Uterus (tissue), 4 donors: ENCODE results near the gene LRRC3C. TPM values are rescaled to one million over a fixed set of nuclear protein-coding genes. Genes with fewer than 3 reads are reported as not detected.

ENCODE experiments used
- DNase-seq, 2 donors: peaks; one replicate each; pipeline ENCODE4 v3.0.0-alpha.2; 2019 to 2020
- H3K27ac ChIP-seq, 2 donors: fragments of 200-600 bp; sonication (generic); 1 replicate in 1 of 2; 2 replicates in 1 of 2; pipeline ENCODE4 v1.5.1; 2016 to 2018
- H3K27me3 ChIP-seq, 2 donors: fragments of 200-600 bp; sonication (generic); one replicate each; pipeline ENCODE4 v1.5.1; 2018 to 2019; ENCODE audit warnings: control low read depth in 1 of 2
- H3K36me3 ChIP-seq, 2 donors: fragments of 200-600 bp; sonication (generic); one replicate each; pipeline ENCODE4 v1.5.1; 2019; ENCODE audit warnings: control low read depth in 1 of 2
- H3K4me1 ChIP-seq, 2 donors: fragments of 200-600 bp; sonication (generic); one replicate each; pipeline ENCODE4 v1.5.1; 2018 to 2019; ENCODE audit warnings: control low read depth in 1 of 2
- H3K4me3 ChIP-seq, 2 donors: fragments of 200-600 bp; sonication (generic); 1 replicate in 1 of 2; 2 replicates in 1 of 2; pipeline ENCODE4 v1.5.1; 2018 to 2019; ENCODE audit warnings: mild to moderate bottlenecking in 1 of 2
- H3K9me3 ChIP-seq, 2 donors: fragments of 200-600 bp; sonication (generic); one replicate each; pipeline ENCODE4 v1.5.1; 2019; ENCODE audit warnings: control low read depth in 1 of 2
- CTCF ChIP-seq, 4 experiments: fragments of 200-600 bp in 2 of 4; fragments of 450-650 bp in 2 of 4; sonication (generic) in 2 of 4; IDR thresholded peaks; one replicate each; pipeline ENCODE4 v1.5.1; 2016 to 2019; ENCODE audit warnings: antibody characterized with exemption in 4 of 4, mild to moderate bottlenecking in 2 of 4, moderate library complexity in 1 of 4
- POLR2A ChIP-seq, 2 donors: fragments of 450-650 bp; IDR thresholded peaks; one replicate each; pipeline ENCODE4 v1.6.1; 2016; ENCODE audit warnings: antibody characterized with exemption in 2 of 2, mild to moderate bottlenecking in 1 of 2, moderate library complexity in 1 of 2
- intact Hi-C: fragments of 100-400 bp; cut with DNase I; formaldehyde crosslinking; loops from one replicate; pipeline ENCODE4 v1.15.1; 2023; ENCODE audit warnings: low total_unique reads
- total RNA-seq, 4 donors: library from RNA; depleted of rRNA in 3 of 4; stranded (reverse); fragments of >200 nt in 3 of 4; gene quantifications; one replicate each; pipeline versions ENCODE4 v1.1.0 to v1.2.4, GENCODE V29; 2014 to 2023
- donor health status: DM: yes; HTN: yes; CAD: no.

The LRRC3C gene
- total RNA-seq, 4 donors from 2014 or later = 0.52 TPM; not detected in 3

- DNase-seq = no peak
These were observed 6.2 kb upstream of the LRRC3C start for GRCh38 chr17:39921323-39921722.

GRCh38 chr17:39922006-39922405 lies 5.5 kb upstream of the LRRC3C start:
- TF ChIP-seq CTCF (IDR thresholded peaks at IDR 0.05) = no peak
- TF ChIP-seq POLR2A (IDR thresholded peaks at IDR 0.05) = no peak
- intact Hi-C loops = no loop called here
- DNase-seq = no peak

More at GRCh38 chr17:39921323-39921722, 6.2 kb upstream of the LRRC3C start:
- TF ChIP-seq POLR2A (IDR thresholded peaks at IDR 0.05) (no peak), CTCF (IDR thresholded peaks at IDR 0.05) (no peak)
- intact Hi-C loops = no loop called here
- Histone ChIP-seq H3K27ac (no peak overlapping the region), H3K4me3 (no peak overlapping the region), H3K9me3 (no peaks in the 10 kb centered on the region), H3K27me3 (no peaks in the 10 kb centered on the region), H3K36me3 (no peaks in the 10 kb centered on the region), H3K4me1 (peaks cover 0 to 3% of the 10 kb centered on the region in 2 donors)

GRCh38 chr17:39923230-39923629 lies 4.3 kb upstream of the LRRC3C start:
- no peaks in the 10 kb centered on the region for H3K9me3 ChIP-seq
- H3K4me3 ChIP-seq = no peak overlapping the region
- peaks cover 0 to 7% of the 10 kb centered on the region in 2 donors for H3K4me1 ChIP-seq
- no peaks in the 10 kb centered on the region for H3K27me3 ChIP-seq
- intact Hi-C loops = no loop called here
- H3K36me3 ChIP-seq = no peaks in the 10 kb centered on the region
- H3K27ac ChIP-seq = no peak overlapping the region
- no peak for DNase-seq
- TF ChIP-seq POLR2A (IDR thresholded peaks at IDR 0.05) (no peak), CTCF (IDR thresholded peaks at IDR 0.05) (no peak)

More at GRCh38 chr17:39922006-39922405, 5.5 kb upstream of the LRRC3C start:
- Histone ChIP-seq H3K9me3 (no peaks in the 10 kb centered on the region), H3K4me1 (peaks cover 0 to 7% of the 10 kb centered on the region in 2 donors), H3K27ac (no peak overlapping the region), H3K4me3 (no peak overlapping the region), H3K27me3 (no peaks in the 10 kb centered on the region), H3K36me3 (no peaks in the 10 kb centered on the region)

- intact Hi-C loops = no loop called here
- H3K9me3 ChIP-seq = no peaks in the 10 kb centered on the region
- H3K27ac ChIP-seq = no peak overlapping the region
- DNase-seq = no peak
- TF ChIP-seq CTCF (IDR thresholded peaks at IDR 0.05) = no peak
- no peak for TF ChIP-seq POLR2A (IDR thresholded peaks at IDR 0.05)
- peaks cover 7 to 8% of the 10 kb centered on the region in 2 donors for H3K4me1 ChIP-seq
- no peaks in the 10 kb centered on the region for H3K36me3 ChIP-seq
- no peak overlapping the region for H3K4me3 ChIP-seq
- no peaks in the 10 kb centered on the region for H3K27me3 ChIP-seq
These were observed 3.5 kb upstream of the LRRC3C start for GRCh38 chr17:39923836-39924690.

- H3K27me3 ChIP-seq = no peaks in the 10 kb centered on the region
- peaks cover 7 to 11% of the 10 kb centered on the region in 2 donors for H3K4me1 ChIP-seq
- no peak overlapping the region for H3K27ac ChIP-seq
- DNase-seq = no peak
- no peak overlapping the region for H3K4me3 ChIP-seq
- TF ChIP-seq POLR2A (IDR thresholded peaks at IDR 0.05) (no peak), CTCF (IDR thresholded peaks at IDR 0.05) (no peak)
- no peaks in the 10 kb centered on the region for H3K9me3 ChIP-seq
- H3K36me3 ChIP-seq = no peaks in the 10 kb centered on the region
- intact Hi-C loops = no loop called here
These were observed 2.9 kb upstream of the LRRC3C start for GRCh38 chr17:39924691-39925055.
